BE2C (cell line): ENCODE results near the gene PPM1H.

Experiments used
- DNase-seq: peaks from one replicate; pipeline ENCODE4 v3.0.0-alpha.2; 2020
- H3K27me3 ChIP-seq: fragments of 250-450 bp; sonication (Bioruptor Pico); 2 replicates; pipeline ENCODE4 v1.5.1; 2020; ENCODE audit warnings: mild to moderate bottlenecking
- H3K36me3 ChIP-seq: fragments of 250-450 bp; sonication (Bioruptor Pico); 2 replicates; pipeline ENCODE4 v1.5.1; 2020; ENCODE audit warnings: mild to moderate bottlenecking
- H3K4me1 ChIP-seq: fragments of 250-450 bp; sonication (Bioruptor Pico); 2 replicates; pipeline ENCODE4 v1.5.1; 2020
- H3K4me3 ChIP-seq: 2 replicates; pipeline ENCODE4 v1.5.1; 2011; ENCODE audit warnings: low read depth, low read length
- H3K9me3 ChIP-seq: fragments of 250-450 bp; sonication (Bioruptor Pico); 2 replicates; pipeline ENCODE4 v1.5.1; 2020
- CTCF ChIP-seq: IDR thresholded peaks from 2 replicates; pipeline ENCODE4 v1.5.1; 2012; ENCODE audit warnings: mild to moderate bottlenecking, low read depth, low read length

PPM1H gene

GRCh38 chr12:62854024-62854423 lies 80.9 kb downstream of the PPM1H start:
- Histone ChIP-seq H3K9me3 (no peaks in the 10 kb centered on the region), H3K4me3 (no peak overlapping the region), H3K36me3 (no peaks in the 10 kb centered on the region), H3K4me1 (no peaks in the 10 kb centered on the region), H3K27me3 (0 out of 2 replicates have a peak, but pooled peaks cover 2% of the 10 kb centered on the region)
- TF ChIP-seq CTCF: no peak
- DNase-seq: no peak

DNA sequence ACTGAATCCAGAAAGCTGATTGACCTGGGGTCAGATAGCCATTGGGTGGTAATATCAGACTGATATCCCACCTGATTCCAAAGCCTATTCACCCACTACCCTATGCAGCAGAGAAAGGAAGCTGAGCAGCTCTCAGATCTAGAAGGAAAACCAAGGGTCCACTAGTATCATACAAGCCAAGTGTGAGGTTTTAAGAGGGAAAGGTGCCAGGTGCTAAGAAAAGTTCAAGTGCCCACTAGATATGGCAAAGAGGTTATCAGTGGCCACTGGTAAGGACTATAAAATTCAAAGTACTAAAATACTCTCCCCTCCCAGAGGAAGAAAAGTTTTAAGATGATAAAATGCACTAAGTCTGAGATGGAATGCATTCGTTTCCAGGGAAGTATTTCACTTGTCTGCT lies 85.6 kb downstream of the PPM1H start:
- DNase-seq: no peak
- no peaks in the 10 kb centered on the region for H3K4me1 ChIP-seq
- H3K36me3 ChIP-seq: no peaks in the 10 kb centered on the region
- no peaks in the 10 kb centered on the region for H3K27me3 ChIP-seq
- H3K9me3 ChIP-seq: no peaks in the 10 kb centered on the region
- no peak for TF ChIP-seq CTCF
- H3K4me3 ChIP-seq: no peak overlapping the region

DNA sequence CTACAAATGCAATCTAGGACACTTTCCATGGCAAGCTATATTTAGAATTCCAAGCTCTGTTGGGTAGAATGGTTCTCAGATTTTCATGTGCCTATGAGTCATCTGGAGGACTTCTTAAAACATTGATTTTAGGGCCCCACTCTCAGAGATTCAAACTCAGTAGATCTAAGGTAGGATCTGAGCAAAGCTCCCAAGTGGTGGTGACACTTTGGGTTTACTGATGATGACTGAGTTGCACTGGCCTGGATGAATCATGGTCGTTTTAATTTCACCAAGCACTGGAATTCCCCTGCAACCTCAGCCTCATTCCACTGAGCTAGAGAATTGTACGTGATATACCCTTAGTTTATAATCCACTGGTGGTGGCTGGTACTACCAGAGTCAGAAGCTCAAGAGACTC lies 86.5 kb downstream of the PPM1H start:
- no peak for DNase-seq
- no peak for TF ChIP-seq CTCF
- Histone ChIP-seq H3K4me1 (no peaks in the 10 kb centered on the region), H3K36me3 (no peaks in the 10 kb centered on the region), H3K27me3 (no peaks in the 10 kb centered on the region), H3K9me3 (no peaks in the 10 kb centered on the region), H3K4me3 (no peak overlapping the region)

DNA sequence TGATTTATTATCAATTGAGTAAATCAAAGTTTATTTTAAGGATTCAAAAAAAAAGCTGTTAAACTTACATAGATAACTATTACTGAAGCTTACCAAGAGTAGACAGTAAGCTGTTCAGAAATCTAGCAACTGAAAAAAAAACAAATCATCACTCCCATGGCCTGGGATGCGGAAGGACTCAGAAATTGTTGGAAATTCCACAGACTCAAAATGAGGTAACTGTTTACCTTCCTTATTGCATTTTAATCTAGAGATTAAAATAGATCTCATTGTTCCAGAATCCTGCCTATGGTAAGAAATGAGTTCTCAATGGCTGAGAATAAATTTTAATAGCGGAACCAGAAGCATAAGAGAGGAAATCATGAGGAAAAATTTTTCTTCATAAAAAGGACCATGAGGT lies 87.2 kb downstream of the PPM1H start:
- DNase-seq: no peak
- Histone ChIP-seq H3K9me3 (no peaks in the 10 kb centered on the region), H3K36me3 (no peaks in the 10 kb centered on the region), H3K27me3 (no peaks in the 10 kb centered on the region), H3K4me3 (no peak overlapping the region), H3K4me1 (no peaks in the 10 kb centered on the region)
- no peak for TF ChIP-seq CTCF

- no peak for TF ChIP-seq CTCF
- no peaks in the 10 kb centered on the region for H3K36me3 ChIP-seq
- H3K27me3 ChIP-seq: no peaks in the 10 kb centered on the region
- H3K4me1 ChIP-seq: no peaks in the 10 kb centered on the region
- H3K4me3 ChIP-seq: no peak overlapping the region
- no peaks in the 10 kb centered on the region for H3K9me3 ChIP-seq
- no peak for DNase-seq
These were observed 88.5 kb downstream of the PPM1H start for GRCh38 chr12:62846491-62846890.

GRCh38 chr12:62844915-62845314 lies 90.0 kb downstream of the PPM1H start:
- no peak for DNase-seq
- Histone ChIP-seq H3K4me3 (no peak overlapping the region), H3K27me3 (no peaks in the 10 kb centered on the region), H3K9me3 (no peaks in the 10 kb centered on the region), H3K36me3 (no peaks in the 10 kb centered on the region), H3K4me1 (no peaks in the 10 kb centered on the region)
- TF ChIP-seq CTCF: no peak
